CD4-positive, alpha-beta T cell treated with Interferon gamma for 1 hour (primary cell): ENCODE measurements around the gene VWA5B1.

ENCODE experiments used
- DNase-seq: peaks from one replicate; pipeline ENCODE4 v3.0.0-alpha.2; 2020

Gene VWA5B1

DNA sequence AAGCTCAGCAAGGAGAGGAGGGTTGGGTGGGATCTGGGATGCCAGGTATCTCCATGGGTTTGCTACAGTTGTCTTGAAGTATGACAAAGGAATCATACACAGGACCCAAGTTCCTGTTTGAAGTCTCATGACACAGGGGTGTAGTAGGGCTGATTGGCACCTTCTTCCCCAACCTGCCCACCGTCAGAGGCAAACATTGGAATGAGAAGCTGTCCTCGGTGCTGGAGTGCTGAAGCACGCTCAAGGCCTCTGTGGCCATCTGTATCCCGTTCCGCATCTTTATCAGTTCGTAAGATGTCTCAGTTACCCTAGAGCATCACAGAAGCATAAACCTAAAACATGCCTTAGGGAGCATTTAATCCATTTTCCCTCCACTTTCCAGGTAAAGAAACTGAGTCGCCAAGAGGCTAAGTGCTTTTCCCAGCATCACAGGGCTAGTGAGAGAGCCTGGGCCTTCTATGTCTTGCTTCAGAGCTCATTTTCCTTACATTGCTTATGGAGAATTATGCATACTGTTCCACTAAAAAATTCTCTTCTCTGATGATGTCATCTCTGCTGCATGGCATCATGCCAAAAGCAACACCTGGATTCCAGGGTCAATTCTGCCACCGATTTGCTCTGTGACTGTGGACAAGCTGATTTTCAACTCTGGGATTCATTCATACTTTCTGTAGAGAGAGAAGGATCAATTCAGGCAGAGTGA lies 34.2 kb downstream of the VWA5B1 start:
- DNase-seq: no peak

DNA sequence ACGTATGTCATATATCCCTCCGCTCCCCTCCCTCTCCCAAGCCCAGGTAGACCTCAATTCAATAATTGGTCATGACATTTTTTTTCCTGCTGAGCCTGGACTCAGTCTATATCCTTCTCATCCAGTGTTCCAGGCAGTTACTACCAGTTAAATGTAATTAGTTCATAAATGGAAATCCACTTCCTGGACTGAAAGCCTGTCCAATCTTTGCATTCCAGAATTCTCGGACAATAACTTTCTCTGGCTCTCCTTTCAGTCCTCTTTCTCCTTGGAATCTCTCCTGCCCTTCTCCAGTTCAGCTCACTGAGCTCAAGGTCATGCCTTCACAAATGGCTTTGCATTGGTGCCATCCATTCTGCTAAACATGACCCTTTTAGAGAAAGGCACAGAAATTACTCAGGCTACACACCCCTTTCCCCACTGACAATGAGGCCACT lies 34.8 kb downstream of the VWA5B1 start:
- no peak for DNase-seq

DNA sequence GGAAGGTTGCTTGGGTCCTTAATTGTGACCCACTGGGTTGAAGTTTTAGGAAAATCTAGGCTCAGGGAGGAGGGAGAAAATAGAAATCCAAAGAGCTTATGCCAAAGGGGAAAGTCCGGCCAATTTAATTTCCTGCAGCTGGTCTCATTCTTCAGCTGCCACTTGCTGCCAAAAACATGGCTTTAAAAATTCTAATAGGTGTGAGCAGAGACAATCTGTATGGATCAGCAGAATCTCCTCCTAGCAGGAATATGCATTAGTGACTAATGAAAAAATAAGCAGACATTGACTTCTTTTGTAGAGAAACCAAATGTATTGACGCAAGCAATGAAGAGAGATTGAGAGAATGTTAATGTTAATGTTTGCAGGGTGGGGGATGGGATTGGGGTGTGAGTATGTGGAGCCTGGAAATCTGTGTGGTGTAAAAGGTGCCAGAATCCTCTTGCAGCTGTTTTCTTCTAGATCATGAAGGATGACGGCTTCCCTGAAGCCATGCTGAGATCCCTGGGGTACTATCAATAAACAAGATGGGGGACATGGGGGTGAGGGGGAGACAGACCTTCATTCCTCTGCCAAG lies 35.3 kb downstream of the VWA5B1 start:
- DNase-seq: no peak

DNA sequence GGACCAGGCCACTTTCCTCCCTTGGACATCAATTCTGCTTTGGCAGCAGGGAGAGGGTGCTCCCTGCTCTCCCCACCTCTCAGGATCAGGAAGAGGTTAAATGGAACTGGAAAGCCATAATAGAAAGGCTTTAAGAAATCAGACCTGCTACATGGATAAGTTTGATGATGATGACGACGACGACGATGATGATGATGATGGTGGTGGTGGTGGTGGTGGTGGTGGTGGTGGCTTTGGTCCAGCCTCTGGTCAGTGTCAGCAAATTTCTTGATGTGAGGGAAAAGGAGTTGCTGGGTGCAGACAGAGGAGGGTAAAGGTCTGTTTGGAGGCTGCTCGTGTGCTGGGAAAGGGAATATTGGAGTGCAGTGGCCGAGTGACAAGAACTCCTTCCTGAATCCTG lies 36.8 kb downstream of the VWA5B1 start:
- DNase-seq: no peak

DNA sequence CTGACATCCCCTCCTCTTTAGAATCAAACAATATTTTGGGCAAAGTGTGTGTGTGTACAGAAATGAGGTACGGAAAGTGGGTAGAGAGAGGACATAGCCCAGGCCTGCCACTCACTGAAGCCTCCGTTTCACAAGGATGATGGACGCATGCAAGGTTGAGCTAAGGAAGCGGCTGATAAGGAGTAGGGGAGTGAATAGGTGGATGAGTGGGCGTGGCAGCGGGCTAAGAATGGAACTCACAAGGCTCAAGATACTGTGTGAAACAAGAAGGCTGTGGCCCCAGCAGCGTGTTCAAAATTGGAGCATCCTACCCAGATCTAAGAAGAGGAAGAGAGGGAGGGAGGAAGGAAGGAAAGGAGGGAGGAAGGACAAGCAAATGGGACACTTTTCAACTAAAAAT lies 37.5 kb downstream of the VWA5B1 start:
- no peak for DNase-seq

DNA sequence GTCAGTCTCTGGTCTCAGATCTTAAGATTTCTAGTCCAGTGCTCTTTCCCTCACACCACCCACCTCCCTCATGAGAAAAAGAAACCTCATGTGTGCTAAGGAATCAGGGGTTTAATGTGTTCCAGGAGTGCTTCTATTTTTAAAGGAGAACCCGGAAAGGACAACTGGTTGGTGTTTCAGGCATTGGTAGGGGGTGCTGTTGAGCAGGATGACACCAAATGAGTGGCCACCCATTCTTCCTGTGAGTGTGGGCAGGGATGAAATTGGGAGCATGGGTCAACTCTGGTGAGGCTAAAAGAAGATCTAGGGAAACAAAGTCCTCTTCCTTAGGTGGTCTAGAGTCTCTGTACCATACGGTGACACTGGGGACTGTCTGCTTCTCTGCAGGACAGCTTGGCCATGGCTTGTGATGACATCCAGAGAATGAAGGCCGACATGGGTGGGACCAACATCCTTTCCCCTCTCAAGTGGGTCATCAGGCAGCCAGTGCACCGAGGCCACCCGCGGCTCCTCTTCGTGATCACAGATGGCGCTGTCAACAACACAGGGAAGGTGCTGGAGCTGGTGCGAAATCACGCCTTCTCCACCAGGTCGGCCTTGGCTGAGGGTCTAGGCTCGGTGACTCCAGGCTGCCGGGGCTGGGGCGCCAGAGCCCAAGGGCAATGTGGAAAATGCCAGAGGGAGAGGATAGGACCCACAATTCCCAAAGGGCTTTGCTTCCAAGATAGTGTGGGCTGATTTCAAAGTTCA lies 39.3 kb downstream of the VWA5B1 start:
- no peak for DNase-seq

DNA sequence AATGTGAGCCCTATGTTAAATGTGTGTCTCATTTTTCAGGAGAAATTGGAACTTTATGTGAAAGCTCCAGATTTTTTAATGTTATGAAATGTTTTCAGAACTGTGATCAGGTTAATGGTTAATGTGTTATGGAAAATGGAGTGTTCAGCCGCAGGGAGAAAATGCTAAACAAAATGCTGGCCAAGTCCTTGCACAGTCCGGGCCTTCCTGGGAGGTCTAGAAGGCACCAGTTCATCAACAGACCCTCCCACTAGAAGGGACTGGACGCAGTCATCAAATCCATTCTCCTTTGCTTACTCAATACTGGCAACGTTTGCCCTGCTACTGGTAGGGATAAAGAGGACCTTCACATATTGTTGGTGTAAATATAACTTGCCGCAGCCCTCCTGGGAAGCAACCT lies 43.4 kb downstream of the VWA5B1 start:
- no peak for DNase-seq

DNA sequence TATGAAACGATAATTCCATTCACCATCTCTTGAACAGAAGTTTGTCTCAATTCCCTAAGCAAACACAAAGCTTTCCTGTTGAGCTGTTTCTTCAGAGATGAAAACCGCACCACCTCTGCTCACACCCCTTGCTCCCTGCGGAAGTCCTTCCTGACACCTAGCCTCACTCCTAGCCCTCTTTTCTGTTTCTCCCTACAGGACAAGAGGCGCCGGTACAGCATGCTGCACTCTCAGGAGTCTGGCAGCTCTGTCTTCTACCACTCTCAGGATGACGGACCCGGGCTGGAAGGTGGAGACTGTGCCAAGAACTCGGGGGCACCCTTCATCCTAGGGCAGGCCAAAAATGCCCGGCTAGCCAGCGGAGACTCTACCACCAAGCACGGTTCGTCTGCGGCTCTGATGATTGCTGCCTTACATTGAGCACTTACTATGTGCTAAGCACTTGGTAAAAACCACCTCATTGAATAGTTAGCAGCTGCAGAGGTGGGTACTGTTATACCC lies 45.5 kb downstream of the VWA5B1 start:
- no peak for DNase-seq

DNA sequence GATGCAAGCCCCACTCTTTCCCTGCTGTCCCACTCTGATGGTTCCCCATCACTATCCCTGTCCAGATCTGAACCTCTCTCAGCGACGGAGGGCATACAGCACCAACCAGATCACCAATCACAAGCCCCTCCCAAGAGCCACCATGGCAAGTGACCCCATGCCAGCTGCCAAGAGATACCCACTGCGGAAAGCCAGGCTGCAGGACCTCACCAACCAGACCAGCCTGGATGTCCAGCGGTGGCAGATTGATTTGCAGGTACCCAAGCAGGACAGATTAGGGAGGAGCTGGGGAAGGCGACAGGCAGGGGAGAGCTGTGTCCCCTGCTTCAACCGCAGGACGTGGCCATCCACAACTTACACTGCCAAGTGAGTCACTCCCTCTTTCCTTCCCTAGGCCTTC lies 46.9 kb downstream of the VWA5B1 start:
- DNase-seq: no peak

DNA sequence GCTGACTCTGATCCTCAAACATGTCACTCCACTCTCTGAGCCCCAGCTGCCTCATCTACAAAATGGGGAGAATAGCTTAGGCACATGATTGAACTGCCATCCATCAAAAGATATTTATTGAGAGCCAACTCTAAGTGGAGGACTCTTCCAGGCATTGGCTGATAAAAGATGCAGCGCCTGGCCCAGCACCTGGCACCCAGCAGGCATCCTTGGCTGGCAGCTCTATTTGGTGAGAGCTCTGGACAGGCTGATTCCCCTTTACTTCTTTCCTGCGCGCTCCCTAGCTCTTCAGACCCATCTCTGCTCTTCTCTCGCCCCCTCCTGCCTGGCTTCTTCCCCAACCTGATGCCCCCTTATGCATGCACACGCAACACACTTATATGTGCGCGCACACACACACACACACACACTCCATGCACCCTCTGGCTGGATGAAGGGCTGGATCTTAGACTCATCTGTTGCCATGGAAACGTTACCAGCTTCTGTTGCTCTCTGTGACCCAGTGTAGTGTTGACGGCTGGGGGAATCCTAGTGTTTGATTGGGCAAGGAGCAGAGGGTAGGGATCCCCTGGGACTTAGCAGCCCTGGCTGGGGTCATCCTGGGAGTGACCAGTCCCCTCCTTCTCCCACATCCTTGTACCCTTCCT lies 49.3 kb downstream of the VWA5B1 start:
- DNase-seq: no peak

DNA sequence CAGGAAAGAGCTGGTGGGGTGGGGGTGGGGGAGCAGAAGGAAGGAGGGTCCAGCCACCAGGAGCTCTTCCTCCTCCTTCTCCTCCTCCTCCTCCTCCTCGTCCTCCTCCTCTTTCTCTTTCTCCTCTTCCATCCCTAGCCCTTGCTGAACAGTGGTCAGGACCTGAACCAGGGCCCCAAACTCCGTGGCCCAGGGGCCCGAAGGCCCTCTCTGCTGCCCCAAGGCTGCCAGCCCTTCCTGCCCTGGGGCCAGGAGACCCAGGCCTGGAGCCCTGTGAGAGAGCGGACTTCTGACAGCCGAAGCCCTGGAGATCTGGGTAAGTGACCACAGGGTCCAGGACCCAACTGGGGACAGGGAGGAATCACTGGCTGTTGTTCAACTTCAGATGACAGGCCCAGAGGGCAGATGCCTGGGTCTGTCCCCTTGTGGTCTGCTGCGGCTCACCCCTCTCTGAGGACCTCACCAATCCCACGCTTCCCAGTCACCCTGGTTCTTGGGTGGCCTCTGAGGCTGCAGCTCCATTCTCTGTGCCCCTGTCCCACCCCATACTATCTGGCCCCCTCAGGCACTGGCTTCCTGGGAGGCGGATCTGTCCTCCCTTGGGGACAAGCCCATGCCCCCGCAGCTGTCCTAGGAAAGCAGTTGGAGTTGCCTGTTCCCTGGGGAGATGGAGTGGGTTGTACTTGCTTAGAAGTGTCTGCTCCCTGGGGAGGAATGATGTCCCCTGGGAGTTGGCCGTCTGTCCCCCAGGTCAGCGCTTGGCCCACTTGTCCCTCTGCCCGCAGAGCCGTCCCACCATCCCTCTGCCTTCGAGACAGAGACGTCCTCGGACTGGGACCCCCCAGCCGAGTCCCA lies 51.8 kb downstream of the VWA5B1 start:
- no peak for DNase-seq

DNA sequence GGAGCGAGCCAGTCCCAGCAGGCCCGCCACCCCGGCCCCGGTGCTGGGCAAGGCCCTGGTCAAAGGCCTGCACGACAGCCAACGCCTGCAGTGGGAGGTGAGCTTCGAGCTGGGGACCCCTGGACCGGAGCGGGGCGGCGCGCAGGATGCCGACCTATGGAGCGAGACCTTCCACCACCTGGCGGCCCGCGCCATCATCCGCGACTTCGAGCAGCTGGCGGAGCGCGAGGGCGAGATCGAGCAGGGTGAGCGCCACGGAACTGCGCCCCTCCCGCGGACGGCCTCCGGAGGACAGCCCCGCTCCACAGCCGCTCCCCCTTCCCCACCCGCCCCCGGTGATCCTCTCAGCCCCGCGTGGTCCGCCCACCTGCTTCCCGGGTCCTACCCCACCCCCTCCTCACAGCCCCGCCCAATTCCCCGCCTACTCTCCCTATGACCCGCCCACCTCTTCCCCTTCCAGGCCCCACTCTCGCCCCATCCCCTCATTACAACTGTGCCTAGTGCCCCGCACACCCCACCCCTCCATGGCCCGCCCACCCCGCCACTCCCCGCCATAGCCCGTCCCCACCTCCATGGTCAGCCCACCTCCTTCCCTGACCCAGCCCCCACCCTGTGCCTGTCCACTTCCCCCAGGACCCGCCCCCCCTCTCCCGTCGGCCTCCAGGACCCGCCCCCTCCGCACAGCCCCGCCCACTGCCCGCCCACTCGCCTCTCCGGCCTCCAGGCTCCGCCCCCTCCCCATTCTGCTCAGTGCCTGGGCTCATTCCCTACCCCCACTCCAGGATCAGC lies 52.7 kb downstream of the VWA5B1 start:
- peak; percentile 21 for DNase-seq

DNA sequence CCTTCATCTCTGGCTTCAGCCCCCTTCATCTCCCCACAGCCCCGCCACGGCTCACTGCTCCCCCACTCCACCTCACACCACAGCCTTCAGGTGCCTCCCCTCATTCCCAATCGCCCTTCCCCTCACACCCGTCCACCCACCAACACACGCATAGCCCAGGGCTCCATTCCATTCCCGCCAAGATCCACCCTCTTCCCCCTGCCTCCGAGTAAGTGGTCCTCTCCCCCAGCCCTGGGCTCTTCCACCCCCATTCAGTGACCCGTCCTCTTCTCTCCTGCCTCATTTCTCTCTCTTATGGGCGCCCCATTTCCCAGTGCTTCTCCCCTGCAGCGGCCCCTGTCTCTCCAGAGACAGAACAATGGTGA lies 53.2 kb downstream of the VWA5B1 start:
- no peak for DNase-seq

DNA sequence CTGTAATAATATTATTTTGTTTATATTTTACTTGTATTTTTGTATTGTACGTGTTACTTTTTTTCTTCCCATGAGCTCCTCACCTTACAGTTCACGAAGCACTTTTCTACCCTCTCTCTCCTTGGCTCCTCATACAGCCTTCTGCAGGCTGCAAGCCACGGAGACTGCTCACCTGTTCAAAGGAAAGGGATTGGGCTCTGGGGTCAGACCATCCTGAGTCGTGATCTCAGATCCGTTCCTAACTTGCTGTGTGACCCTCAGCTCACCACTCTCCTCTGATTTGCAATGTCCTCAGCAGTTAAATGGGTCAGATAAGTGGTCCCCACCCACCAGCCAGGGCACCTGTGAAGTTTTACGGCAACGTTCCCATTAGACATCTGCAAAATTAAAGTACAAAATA lies 54.1 kb downstream of the VWA5B1 start:
- no peak for DNase-seq

DNA sequence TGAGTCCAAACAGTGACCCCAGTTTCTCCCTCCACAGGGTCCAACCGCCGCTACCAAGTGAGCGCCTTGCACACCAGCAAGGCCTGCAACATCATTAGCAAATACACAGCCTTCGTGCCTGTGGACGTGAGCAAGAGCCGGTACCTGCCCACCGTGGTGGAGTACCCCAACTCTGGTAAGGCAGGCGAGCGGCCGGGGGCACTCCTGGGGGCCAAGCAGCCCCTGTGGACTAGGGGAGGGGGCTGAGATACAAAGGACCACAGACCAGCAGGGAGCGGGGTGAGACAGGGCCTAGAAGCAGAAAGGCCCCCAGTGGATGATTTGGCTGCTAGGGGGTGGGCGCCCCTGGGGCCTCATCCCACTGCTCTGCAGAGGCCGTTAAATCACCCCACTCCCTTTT lies 54.7 kb downstream of the VWA5B1 start:
- no peak for DNase-seq

DNA sequence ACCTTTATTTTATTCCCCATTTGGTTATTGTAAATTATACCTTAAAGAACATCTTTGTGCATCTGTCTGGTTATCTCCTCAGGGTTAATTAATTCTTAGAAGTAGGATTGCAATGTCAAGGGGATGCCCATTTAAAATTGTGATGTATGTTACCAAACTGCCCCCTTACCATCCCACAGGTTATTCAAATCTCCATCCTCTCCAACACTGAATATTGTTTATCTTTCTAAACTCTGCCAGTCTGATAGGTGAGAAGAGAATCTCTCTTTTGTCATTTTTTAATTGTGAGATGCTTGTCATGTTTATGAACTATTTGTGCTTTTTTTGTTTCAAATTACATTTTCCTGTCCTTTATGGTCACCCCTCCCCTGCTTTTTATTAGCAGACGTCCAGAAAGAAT lies 55.8 kb downstream of the VWA5B1 start:
- no peak for DNase-seq

DNA sequence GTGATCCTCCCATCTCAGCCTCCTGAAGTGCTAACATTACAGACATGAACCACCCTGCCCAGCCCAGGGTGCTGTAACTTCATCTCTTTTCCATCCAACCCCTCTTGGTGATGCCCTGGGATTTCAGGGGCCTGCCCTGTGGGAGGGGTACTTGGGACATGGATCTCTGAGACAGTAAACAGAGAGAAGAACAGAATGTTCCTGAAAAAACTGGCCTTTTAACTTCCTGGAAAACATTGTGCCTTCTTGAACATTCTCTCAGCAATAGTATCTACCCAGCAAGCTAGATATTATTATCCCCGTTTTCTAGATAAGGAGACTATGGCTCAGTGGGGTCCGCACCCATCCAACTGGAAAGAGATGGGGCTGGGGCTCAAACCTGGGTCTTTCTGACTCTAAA lies 57.0 kb downstream of the VWA5B1 start:
- no peak for DNase-seq

DNA sequence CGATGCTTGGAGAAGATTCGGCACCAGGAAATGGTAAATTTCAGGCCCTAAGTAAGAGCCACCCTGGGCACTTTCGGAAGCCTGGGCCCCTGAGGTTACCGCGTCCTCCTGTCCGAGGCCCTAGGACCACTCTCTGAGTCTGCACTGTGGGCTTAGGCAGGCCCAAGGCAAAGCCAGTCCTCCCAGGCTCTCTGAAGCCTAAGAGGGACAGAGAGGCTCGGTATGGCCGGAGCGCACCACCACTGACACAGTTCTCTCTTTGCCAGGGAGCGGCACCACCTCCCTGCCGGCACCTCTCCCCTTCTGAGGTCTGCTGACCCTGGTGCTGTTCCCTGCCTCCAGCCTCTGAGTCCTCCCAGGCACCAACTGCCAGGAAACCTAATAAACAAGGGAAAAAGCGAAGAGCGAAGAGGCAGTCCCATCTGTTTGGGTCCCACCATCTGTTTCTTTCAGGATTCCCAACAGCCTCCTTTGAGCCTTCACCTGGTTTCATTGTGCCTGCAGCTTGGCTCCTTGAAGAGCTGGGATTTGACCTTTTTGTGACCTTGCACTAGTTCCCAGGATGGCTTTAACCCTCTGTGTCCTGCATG lies 57.7 kb downstream of the VWA5B1 start:
- DNase-seq: no peak

DNA sequence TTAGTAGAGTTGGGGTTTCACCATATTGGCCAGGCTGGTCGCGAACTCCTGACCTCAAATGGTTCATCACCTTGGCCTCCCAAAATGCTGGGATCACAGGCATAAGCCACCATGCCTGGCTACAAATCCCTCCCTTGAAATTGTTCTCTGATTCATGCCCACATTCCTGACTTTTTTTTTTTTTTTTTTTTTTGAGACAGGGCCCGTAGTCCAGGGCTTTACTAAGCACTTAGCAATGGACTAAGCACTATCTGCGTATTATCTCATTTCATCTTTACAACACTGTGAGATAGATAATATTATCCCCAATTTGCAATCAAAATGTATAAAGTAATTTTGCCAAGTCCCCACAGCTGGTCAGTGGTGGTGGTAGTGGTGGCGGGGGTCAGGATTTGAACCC lies 58.9 kb downstream of the VWA5B1 start:
- DNase-seq: no peak

DNA sequence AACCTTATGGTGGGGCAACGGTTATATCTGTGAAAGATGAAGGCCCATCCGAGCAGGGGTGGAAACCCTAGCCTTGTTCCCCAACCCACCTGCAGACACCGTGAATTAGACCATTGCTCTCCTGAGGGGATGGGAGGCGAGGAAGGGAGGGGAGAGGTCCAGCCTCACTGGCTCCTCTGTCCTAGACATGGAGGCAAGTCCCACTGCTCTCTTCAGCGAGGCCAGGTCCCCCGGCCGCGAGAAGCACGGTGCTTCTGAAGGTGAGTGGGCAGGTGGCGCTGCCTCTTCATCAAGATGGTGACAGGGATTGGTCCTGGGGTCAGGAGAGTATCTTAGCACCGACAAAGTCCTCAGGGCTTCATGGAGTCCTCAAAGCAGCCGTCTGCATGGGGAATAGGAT lies 59.3 kb downstream of the VWA5B1 start:
- no peak for DNase-seq

DNA sequence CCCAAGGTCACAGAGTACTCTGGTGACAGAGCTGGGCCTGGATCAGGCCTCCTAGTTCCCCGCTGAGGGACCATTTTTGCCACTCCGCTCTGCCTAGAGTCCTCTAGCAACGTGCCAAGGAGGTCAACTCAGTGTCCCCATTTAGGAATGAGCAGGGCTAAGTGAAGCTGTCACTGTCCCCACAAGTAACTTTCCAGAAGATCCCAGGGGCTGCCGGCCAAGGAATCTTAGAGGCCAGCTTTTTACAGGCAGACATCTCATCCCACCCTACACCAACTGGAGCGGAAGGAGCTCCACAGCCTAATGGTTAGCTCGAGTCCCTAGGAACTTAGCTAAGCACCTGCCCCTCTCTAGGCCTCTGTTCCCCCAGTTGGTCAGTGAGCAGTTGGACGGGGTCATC lies 59.7 kb downstream of the VWA5B1 start:
- DNase-seq: no peak
